Testis (tissue), 3 donors: ENCODE data around the gene WDHD1. TPM values are rescaled to one million over a fixed set of nuclear protein-coding genes. Genes with fewer than 3 reads are reported as not detected.
"Not testable (repeated sequence)": the region's sequence is repeated elsewhere in the genome, so short reads cannot be mapped to it uniquely, and the experiment has no call there.

Experiments
- DNase-seq: peaks from one replicate; pipeline ENCODE4 v3.0.0-alpha.2; 2019
- H3K27ac ChIP-seq, 2 donors: fragments of 200-600 bp; sonication (generic); one replicate each; pipeline ENCODE4 v1.5.1; 2019
- H3K27me3 ChIP-seq: fragments of 200-600 bp; sonication (generic); one replicate; pipeline ENCODE4 v1.5.1; 2019
- H3K36me3 ChIP-seq: fragments of 200-600 bp; sonication (generic); one replicate; pipeline ENCODE4 v1.5.1; 2017; ENCODE audit warnings: low read depth; ENCODE audit errors: missing control alignments
- H3K4me1 ChIP-seq: fragments of 200-600 bp; sonication (generic); one replicate; pipeline ENCODE4 v1.5.1; 2019
- H3K4me3 ChIP-seq, 2 donors: fragments of 200-600 bp; sonication (generic); one replicate each; pipeline ENCODE4 v1.5.1; 2017 to 2019
- H3K9me3 ChIP-seq: fragments of 200-600 bp; sonication (generic); one replicate; pipeline ENCODE4 v1.5.1; 2017
- CTCF ChIP-seq, 3 experiments: fragments of 450-650 bp in 2 of 3; fragments of 200-600 bp in 1 of 3; sonication (generic) in 1 of 3; IDR thresholded peaks; one replicate each; pipeline ENCODE4 v1.5.1; 2016 to 2019; ENCODE audit warnings: antibody characterized with exemption in 3 of 3, mild to moderate bottlenecking in 2 of 3, moderate library complexity in 1 of 3
- POLR2A ChIP-seq: fragments of 450-650 bp; IDR thresholded peaks from one replicate; pipeline ENCODE4 v1.6.1; 2017; ENCODE audit warnings: antibody characterized with exemption, mild to moderate bottlenecking, moderate library complexity
- WGBS, 2 donors: methylation state at CpG; one replicate each; pipeline ENCODE4 v1.1.5; 2018; 5-methylcytosine and 5-hydroxymethylcytosine counted together
- intact Hi-C: fragments of 100-400 bp; cut with DNase I; formaldehyde crosslinking; loops from one replicate; pipeline ENCODE4 v1.15.1; 2023; ENCODE audit warnings: low total_unique reads
- polyA plus RNA-seq: library from polyadenylated mRNA; stranded (reverse); fragments of 350-450 nt; fragmentation: Illumina TruSeq; extraction: RNeasy Lipid Tissue Mini Kit (QIAGEN cat#74804); gene quantifications from one replicate; pipeline ENCODE4 v1.2.3, GENCODE V29; 2014; ENCODE audit warnings: low read depth, low replicate concordance; ENCODE audit not compliant: insufficient read depth
- total RNA-seq, 2 donors: library from RNA; depleted of rRNA; stranded (reverse); fragments of >200 nt; gene quantifications; one replicate each; pipeline ENCODE4 v1.2.3, GENCODE V29; 2016

WDHD1 gene
- total and polyA plus RNA-seq, 3 donors from 2014 or later = 5.2 to 10.4 (median 9.0) TPM

- H3K27ac ChIP-seq = no peak overlapping the region
- DNase-seq = no peak
- H3K36me3 ChIP-seq = no peaks in the 10 kb centered on the region
- intact Hi-C loops = no loop called here
- TF ChIP-seq POLR2A (no peak), CTCF (IDR thresholded peaks at IDR 0.05) (no peak)
- no peak overlapping the region for H3K4me3 ChIP-seq
- 64 to 65% methylated on average over 5 of the region's 5 CpGs for WGBS, 2 donors
- no peaks in the 10 kb centered on the region for H3K27me3 ChIP-seq
- no peaks in the 10 kb centered on the region for H3K4me1 ChIP-seq
- no peaks in the 10 kb centered on the region for H3K9me3 ChIP-seq
Observed at GRCh38 chr14:54974788-54975414, 52.0 kb downstream of the WDHD1 start.

- no peaks in the 10 kb centered on the region for H3K36me3 ChIP-seq
- no peak overlapping the region for H3K27ac ChIP-seq
- 97 to 100% methylated on average over 4 of the region's 4 CpGs for WGBS, 2 donors
- H3K4me3 ChIP-seq = no peak overlapping the region
- H3K27me3 ChIP-seq = no peaks in the 10 kb centered on the region
- no peaks in the 10 kb centered on the region for H3K9me3 ChIP-seq
- TF ChIP-seq CTCF (IDR thresholded peaks at IDR 0.05) = no peak
- no peak for DNase-seq
- intact Hi-C loops = no loop called here
- H3K4me1 ChIP-seq = no peaks in the 10 kb centered on the region
Observed at GRCh38 chr14:54967496-54967895, 59.4 kb downstream of the WDHD1 start.

- intact Hi-C loops = no loop called here
- H3K27ac ChIP-seq = no peak overlapping the region
- H3K9me3 ChIP-seq = no peaks in the 10 kb centered on the region
- no peak overlapping the region for H3K4me3 ChIP-seq
- H3K27me3 ChIP-seq = no peaks in the 10 kb centered on the region
- H3K36me3 ChIP-seq = no peaks in the 10 kb centered on the region
- no peak for DNase-seq
- H3K4me1 ChIP-seq = no peaks in the 10 kb centered on the region
- TF ChIP-seq CTCF (IDR thresholded peaks at IDR 0.05) (no peak), POLR2A (no peak)
Observed at GRCh38 chr14:54955143-54955542, 71.8 kb downstream of the WDHD1 start.

DNA sequence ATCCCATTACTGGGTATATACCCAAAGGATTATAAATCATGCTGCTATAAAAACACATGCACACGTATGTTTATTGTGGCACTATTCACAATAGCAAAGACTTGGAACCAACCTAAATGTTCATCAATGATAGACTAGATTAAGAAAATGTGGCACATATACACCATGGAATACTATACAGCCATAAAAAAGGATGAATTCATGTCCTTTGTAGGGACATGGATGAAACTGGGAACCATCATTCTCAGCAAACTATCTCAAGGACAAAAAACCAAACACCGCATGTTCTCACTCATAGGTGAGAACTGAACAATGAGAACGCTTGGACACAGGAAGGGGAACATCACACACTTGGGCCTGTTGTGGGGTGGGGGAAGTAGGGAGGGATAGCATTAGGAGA, 73.3 kb downstream of the WDHD1 start:
- H3K27ac ChIP-seq, H3K27me3 ChIP-seq, H3K9me3 ChIP-seq, H3K4me1 ChIP-seq, intact Hi-C loops, H3K36me3 ChIP-seq, DNase-seq, H3K4me3 ChIP-seq: not testable (repeated sequence)
- WGBS, 2 donors = 94 to 96% methylated on average over 3 of the region's 3 CpGs

DNA sequence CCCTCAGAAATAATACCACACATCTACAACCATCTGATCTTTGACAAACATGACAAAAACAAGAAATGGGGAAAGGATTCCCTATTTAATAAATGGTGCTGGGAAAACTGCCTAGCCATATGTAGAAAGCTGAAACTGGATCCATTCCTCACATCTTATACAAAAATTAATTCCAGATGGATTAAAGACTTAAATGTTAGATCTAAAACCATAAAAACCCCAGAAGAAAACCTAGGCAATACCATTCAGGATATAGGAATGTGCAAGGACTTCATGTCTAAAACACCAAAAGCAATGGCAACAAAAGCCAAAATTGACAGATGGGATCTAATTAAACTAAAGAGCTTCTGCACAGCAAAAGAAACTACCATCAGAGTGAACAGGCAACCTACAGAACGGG, 74.1 kb downstream of the WDHD1 start:
- DNase-seq, H3K27me3 ChIP-seq, H3K4me3 ChIP-seq, H3K4me1 ChIP-seq, H3K36me3 ChIP-seq, intact Hi-C loops, H3K27ac ChIP-seq, H3K9me3 ChIP-seq: not testable (repeated sequence)
- WGBS, 2 donors = 94 to 95% methylated on average over 1 of the region's 1 CpG

- Histone ChIP-seq H3K4me3 (no peak overlapping the region), H3K4me1 (no peaks in the 10 kb centered on the region), H3K27ac (no peak overlapping the region), H3K36me3 (no peaks in the 10 kb centered on the region), H3K27me3 (no peaks in the 10 kb centered on the region), H3K9me3 (no peaks in the 10 kb centered on the region)
- WGBS, 2 donors = 96 to 98% methylated on average over 3 of the region's 3 CpGs
- TF ChIP-seq POLR2A (no peak), CTCF (IDR thresholded peaks at IDR 0.05) (no peak)
- intact Hi-C loops = no loop called here
- no peak for DNase-seq
Observed at GRCh38 chr14:54947230-54947629, 79.7 kb downstream of the WDHD1 start.
